ENCODE measurements around the gene S1PR4.

- TF ChIP-seq, protein P1, sequence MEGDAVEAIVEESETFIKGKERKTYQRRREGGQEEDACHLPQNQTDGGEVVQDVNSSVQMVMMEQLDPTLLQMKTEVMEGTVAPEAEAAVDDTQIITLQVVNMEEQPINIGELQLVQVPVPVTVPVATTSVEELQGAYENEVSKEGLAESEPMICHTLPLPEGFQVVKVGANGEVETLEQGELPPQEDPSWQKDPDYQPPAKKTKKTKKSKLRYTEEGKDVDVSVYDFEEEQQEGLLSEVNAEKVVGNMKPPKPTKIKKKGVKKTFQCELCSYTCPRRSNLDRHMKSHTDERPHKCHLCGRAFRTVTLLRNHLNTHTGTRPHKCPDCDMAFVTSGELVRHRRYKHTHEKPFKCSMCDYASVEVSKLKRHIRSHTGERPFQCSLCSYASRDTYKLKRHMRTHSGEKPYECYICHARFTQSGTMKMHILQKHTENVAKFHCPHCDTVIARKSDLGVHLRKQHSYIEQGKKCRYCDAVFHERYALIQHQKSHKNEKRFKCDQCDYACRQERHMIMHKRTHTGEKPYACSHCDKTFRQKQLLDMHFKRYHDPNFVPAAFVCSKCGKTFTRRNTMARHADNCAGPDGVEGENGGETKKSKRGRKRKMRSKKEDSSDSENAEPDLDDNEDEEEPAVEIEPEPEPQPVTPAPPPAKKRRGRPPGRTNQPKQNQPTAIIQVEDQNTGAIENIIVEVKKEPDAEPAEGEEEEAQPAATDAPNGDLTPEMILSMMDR (IDR thresholded peaks at IDR 0.05; ENCODE audit: insufficient read depth, low read length, poor library complexity, severe bottlenecking) = no peak
- no peak for TF ChIP-seq EZH2phosphoT487 (conservative IDR thresholded peaks at IDR 0.05; ENCODE audit: low read length)
Measured at GRCh38 chr19:3225169-3225485, 46.6 kb downstream of the S1PR4 start.

All from SU-DHL-6 (cell line).